NCI-H1930 (cell line): ENCODE data around the gene MT3.
"Not testable (repeated sequence)": the region's sequence is repeated elsewhere in the genome, so short reads cannot be mapped to it uniquely, and the experiment has no call there.

Source experiments
- DNase-seq, 2 experiments: peaks; one replicate each; lab custom pipeline; 2025; lab: John Stamatoyannopoulos, UW

Gene MT3

GRCh38 chr16:56580391-56581048, 8.8 kb upstream of the MT3 start:
- DNase-seq, result no peak

- DNase-seq, result not testable (repeated sequence)
Measured at GRCh38 chr16:56582911-56583310, 6.4 kb upstream of the MT3 start.

- DNase-seq, result no peak
Measured at GRCh38 chr16:56583351-56584168, 5.8 kb upstream of the MT3 start.

- DNase-seq, result no peak
Measured at GRCh38 chr16:56584276-56584675, 5.1 kb upstream of the MT3 start.

GRCh38 chr16:56588781-56589140, 567 bp upstream of the MT3 start:
- no peak for DNase-seq

GRCh38 chr16:56591377-56592060, 2.2 kb downstream of the MT3 start:
- DNase-seq, result no peak

GRCh38 chr16:56593573-56594291, 4.4 kb downstream of the MT3 start:
- DNase-seq, result no peak

- no peak for DNase-seq
Measured at GRCh38 chr16:56594292-56594619, 4.9 kb downstream of the MT3 start.

GRCh38 chr16:56600398-56600999, 11.2 kb downstream of the MT3 start:
- DNase-seq, result no peak

- DNase-seq, result no peak
Measured at GRCh38 chr16:56601325-56601724, 12.0 kb downstream of the MT3 start.

- no peak for DNase-seq
Measured at GRCh38 chr16:56603589-56603988, 14.3 kb downstream of the MT3 start.

GRCh38 chr16:56604966-56605365, 15.6 kb downstream of the MT3 start:
- no peak for DNase-seq

GRCh38 chr16:56605475-56605874, 16.1 kb downstream of the MT3 start:
- no peak for DNase-seq

- no peak for DNase-seq
Measured at GRCh38 chr16:56606071-56606475, 16.7 kb downstream of the MT3 start.

GRCh38 chr16:56606476-56607108, 17.3 kb downstream of the MT3 start:
- DNase-seq, result no peak

- DNase-seq, result no peak
Measured at GRCh38 chr16:56607109-56607618, 17.8 kb downstream of the MT3 start.

- no peak for DNase-seq
Measured at GRCh38 chr16:56607675-56608042, 18.3 kb downstream of the MT3 start.

- DNase-seq, result peak; percentile 60 to 73
Measured at GRCh38 chr16:56608043-56608875, 18.9 kb downstream of the MT3 start, which contains the start of gene MT2A. MT2A (plus strand) TSS chr16:56608584; CDS start chr16:56608656, 72 bp downstream.

GRCh38 chr16:56608876-56609462, 19.6 kb downstream of the MT3 start:
- DNase-seq, result no peak

GRCh38 chr16:56609463-56609921, 20.2 kb downstream of the MT3 start:
- DNase-seq, result no peak
